ENCODE measurements around the gene MYO3B.
A peak's percentile ranks its signal among the peaks of the same experiment; 100 is the strongest.

The MYO3B gene

GRCh38 chr2:170177950-170178781 lies at the start of gene MYO3B:
Gene MYO3B, plus strand, starts transcription at chr2:170178147. Its CDS starts 141 bp downstream, at chr2:170178288.
- peak; percentile 86 for DNase-seq

GRCh38 chr2:170139276-170139967 lies 38.5 kb upstream of the MYO3B start:
- no peak for DNase-seq

- no peak for DNase-seq
These were observed 37.4 kb upstream of the MYO3B start for GRCh38 chr2:170140561-170140960.

GRCh38 chr2:170141865-170142264 lies 36.1 kb upstream of the MYO3B start:
- DNase-seq: no peak

GRCh38 chr2:170142502-170142901 lies 35.4 kb upstream of the MYO3B start:
- DNase-seq: peak; percentile 34

- DNase-seq: no peak
These were observed 34.8 kb upstream of the MYO3B start for GRCh38 chr2:170143045-170143717.

- DNase-seq: peak; percentile 24
These were observed 33.2 kb upstream of the MYO3B start for GRCh38 chr2:170144761-170145160.

GRCh38 chr2:170145191-170145590 lies 32.8 kb upstream of the MYO3B start:
- DNase-seq: no peak

- DNase-seq: no peak
These were observed 32.1 kb upstream of the MYO3B start for GRCh38 chr2:170145675-170146432.

GRCh38 chr2:170146784-170147183 lies 31.2 kb upstream of the MYO3B start:
- DNase-seq: no peak

- DNase-seq: no peak
These were observed 30.4 kb upstream of the MYO3B start for GRCh38 chr2:170147576-170147975.

GRCh38 chr2:170148161-170148560 lies 29.8 kb upstream of the MYO3B start:
- no peak for DNase-seq

- DNase-seq: no peak
These were observed 25.5 kb upstream of the MYO3B start for GRCh38 chr2:170152421-170152820.

- peak; percentile 19 for DNase-seq
These were observed 22.8 kb upstream of the MYO3B start for GRCh38 chr2:170155022-170155722.

GRCh38 chr2:170155723-170156253 lies 22.2 kb upstream of the MYO3B start:
- DNase-seq: no peak

- no peak for DNase-seq
These were observed 21.4 kb upstream of the MYO3B start for GRCh38 chr2:170156592-170156991.

GRCh38 chr2:170157025-170157684 lies 20.8 kb upstream of the MYO3B start:
- no peak for DNase-seq

- no peak for DNase-seq
These were observed 18.9 kb upstream of the MYO3B start for GRCh38 chr2:170159060-170159459.

- DNase-seq: no peak
These were observed 16.3 kb upstream of the MYO3B start for GRCh38 chr2:170161516-170162270.

- no peak for DNase-seq
These were observed 15.7 kb upstream of the MYO3B start for GRCh38 chr2:170162271-170162632.

Data from NCI-H2227 treated with DMSO at 0.1 percent for 48 hours (cell line).